H9 (cell line): ENCODE data around the gene ABCC11. TPM values are rescaled to one million over a fixed set of nuclear protein-coding genes. Genes with fewer than 3 reads are reported as not detected.

Experiments used
- DNase-seq: peaks from one replicate; pipeline ENCODE4 v3.0.0-alpha.2; 2017
- H2AFZ ChIP-seq: one replicate; pipeline ENCODE4 v1.6.1; 2013; ENCODE audit warnings: mild to moderate bottlenecking, low read length, control low read depth, moderate library complexity
- H2AK5ac ChIP-seq: 2 replicates; pipeline ENCODE4 v1.6.1; 2013; ENCODE audit warnings: low read length, control low read depth, mixed read lengths; ENCODE audit not compliant: insufficient read length
- H2BK120ac ChIP-seq: one replicate; pipeline ENCODE4 v1.6.1; 2013; ENCODE audit warnings: low read depth, mild to moderate bottlenecking, low read length, control low read depth, inconsistent platforms; ENCODE audit not compliant: poor library complexity, severe bottlenecking
- H2BK12ac ChIP-seq: 2 replicates; pipeline ENCODE4 v1.6.1; 2013; ENCODE audit warnings: low read length, control low read depth, mixed read lengths, low read depth; ENCODE audit not compliant: insufficient read length
- H2BK15ac ChIP-seq: 2 replicates; pipeline ENCODE4 v1.6.1; 2013; ENCODE audit warnings: low read depth, low read length, control low read depth
- H2BK20ac ChIP-seq: one replicate; pipeline ENCODE4 v1.6.1; 2013; ENCODE audit warnings: low read depth, mild to moderate bottlenecking, low read length, control low read depth, inconsistent platforms; ENCODE audit not compliant: poor library complexity, severe bottlenecking
- H2BK5ac ChIP-seq: 2 replicates; pipeline ENCODE4 v1.6.1; 2013; ENCODE audit warnings: low read length, control low read depth, mixed read lengths; ENCODE audit not compliant: insufficient read length
- H3K14ac ChIP-seq: 2 replicates; pipeline ENCODE4 v1.6.1; 2013; ENCODE audit warnings: low read length, control low read depth; ENCODE audit not compliant: insufficient read depth
- H3K18ac ChIP-seq: 2 replicates; pipeline ENCODE4 v1.6.1; 2013; ENCODE audit warnings: low read depth, mild to moderate bottlenecking, mixed read lengths, low read length, control low read depth; ENCODE audit not compliant: insufficient read length
- H3K23ac ChIP-seq: 2 replicates; pipeline ENCODE4 v1.6.1; 2013; ENCODE audit warnings: low read length, control low read depth, mixed read lengths, low read depth; ENCODE audit not compliant: insufficient read length
- H3K23me2 ChIP-seq: 2 replicates; pipeline ENCODE4 v1.6.1; 2013; ENCODE audit warnings: low read depth, mild to moderate bottlenecking, mixed read lengths, low read length, control low read depth; ENCODE audit not compliant: insufficient read length, poor library complexity, severe bottlenecking
- H3K27ac ChIP-seq: 2 replicates; pipeline ENCODE4 v1.5.1; 2013; ENCODE audit warnings: low read length, control low read depth, mixed read lengths, low read depth; ENCODE audit not compliant: insufficient read length
- H3K27me3 ChIP-seq: 2 replicates; pipeline ENCODE4 v1.6.1; 2013; ENCODE audit warnings: low read length, control low read depth, inconsistent platforms; ENCODE audit not compliant: insufficient read depth
- H3K4ac ChIP-seq: 2 replicates; pipeline ENCODE4 v1.6.1; 2013; ENCODE audit warnings: low read depth, mild to moderate bottlenecking, control low read depth, inconsistent platforms, low read length, moderate library complexity
- H3K4me1 ChIP-seq: 2 replicates; pipeline ENCODE4 v1.6.1; 2013; ENCODE audit warnings: low read length, control low read depth, inconsistent platforms; ENCODE audit not compliant: insufficient read depth
- H3K4me2 ChIP-seq: 2 replicates; pipeline ENCODE4 v1.6.1; 2013; ENCODE audit warnings: low read length, control low read depth, mixed read lengths; ENCODE audit not compliant: insufficient read length, insufficient read depth
- H3K56ac ChIP-seq: 2 replicates; pipeline ENCODE4 v1.6.1; 2013; ENCODE audit warnings: low read depth, mild to moderate bottlenecking, mixed read lengths, low read length, control low read depth; ENCODE audit not compliant: insufficient read length
- H3K79me1 ChIP-seq: 2 replicates; pipeline ENCODE4 v1.6.1; 2013; ENCODE audit warnings: low read depth, mild to moderate bottlenecking, moderate library complexity, low read length, control low read depth, inconsistent platforms; ENCODE audit not compliant: insufficient read depth, poor library complexity, severe bottlenecking
- H3K79me2 ChIP-seq: 2 replicates; pipeline ENCODE4 v1.6.1; 2013; ENCODE audit warnings: low read length, control low read depth, inconsistent platforms; ENCODE audit not compliant: insufficient read depth
- H3K9ac ChIP-seq: 2 replicates; pipeline ENCODE4 v1.6.1; 2013; ENCODE audit warnings: low read length, control low read depth, mixed read lengths; ENCODE audit not compliant: insufficient read length; ENCODE audit errors: extremely low read depth
- H3K9me3 ChIP-seq: one replicate; pipeline ENCODE4 v1.6.1; 2013; ENCODE audit warnings: low read depth, low read length, inconsistent platforms; ENCODE audit not compliant: control insufficient read depth
- H3T11ph ChIP-seq: one replicate; pipeline ENCODE4 v1.6.1; 2013; ENCODE audit warnings: mild to moderate bottlenecking, low read length, control low read depth, inconsistent platforms
- H4K20me1 ChIP-seq: one replicate; pipeline ENCODE4 v1.6.1; 2013; ENCODE audit not compliant: control insufficient read depth, insufficient read length, insufficient read depth
- H4K5ac ChIP-seq: 2 replicates; pipeline ENCODE4 v1.6.1; 2013; ENCODE audit warnings: low read depth, mild to moderate bottlenecking, mixed read lengths, low read length, control low read depth; ENCODE audit not compliant: insufficient read length
- H4K8ac ChIP-seq: replicated peaks from 2 replicates; pipeline ENCODE4 v1.6.1; 2013; ENCODE audit warnings: low read length, control low read depth, mixed read lengths, low read depth; ENCODE audit not compliant: insufficient read length
- H4K91ac ChIP-seq: 2 replicates; pipeline ENCODE4 v1.6.1; 2013; ENCODE audit warnings: low read depth, mild to moderate bottlenecking, moderate library complexity, mixed read lengths, low read length, control low read depth; ENCODE audit not compliant: insufficient read length
- H3K27ac Mint-ChIP-seq, 3 experiments: 2 replicates in 2 of 3; 3 replicates in 1 of 3; pipeline ENCODE4 v1.8.0; 2020 to 2021; ENCODE audit warnings: mixed read lengths in 3 of 3, mild to moderate bottlenecking in 1 of 3, moderate library complexity in 1 of 3
- H3K27me3 Mint-ChIP-seq: 2 replicates; pipeline ENCODE4 v1.8.0; 2021; ENCODE audit warnings: low read depth, mild to moderate bottlenecking, moderate library complexity, mixed read lengths
- H3K36me3 Mint-ChIP-seq, 3 experiments: 2 replicates in 2 of 3; 3 replicates in 1 of 3; pipeline ENCODE4 v1.8.0; 2020 to 2021; ENCODE audit warnings: low read depth in 3 of 3, mixed read lengths in 3 of 3; ENCODE audit not compliant: insufficient read depth in 1 of 3
- H3K4me1 Mint-ChIP-seq, 2 experiments: 2 replicates each; pipeline ENCODE4 v1.8.0; 2020; ENCODE audit warnings: mixed read lengths in 2 of 2
- H3K4me3 Mint-ChIP-seq, 2 experiments: 2 replicates in 1 of 2; 3 replicates in 1 of 2; pipeline ENCODE4 v1.8.0; 2020 to 2021; ENCODE audit warnings: mild to moderate bottlenecking in 2 of 2, mixed read lengths in 2 of 2, moderate library complexity in 1 of 2
- H3K9me3 Mint-ChIP-seq, 2 experiments: 2 replicates in 1 of 2; 3 replicates in 1 of 2; pipeline ENCODE4 v1.8.0; 2020; ENCODE audit warnings: mild to moderate bottlenecking in 2 of 2, mixed read lengths in 2 of 2, moderate library complexity in 1 of 2
- total RNA-seq: library from RNA; stranded (reverse); gene quantifications from 2 replicates; pipeline ENCODE4 v1.2.1, GENCODE V29; 2021
- TF ChIP-seq, protein P1 (sequence below): fragments of 200-600 bp; sonication (generic); conservative IDR thresholded peaks from 3 replicates; pipeline ENCODE4 v1.8.0; 2021; ENCODE audit warnings: antibody characterized with exemption, mild to moderate bottlenecking

The ABCC11 gene
- total RNA-seq, 1 experiment from 2014 or later = 0.33 TPM

DNA sequence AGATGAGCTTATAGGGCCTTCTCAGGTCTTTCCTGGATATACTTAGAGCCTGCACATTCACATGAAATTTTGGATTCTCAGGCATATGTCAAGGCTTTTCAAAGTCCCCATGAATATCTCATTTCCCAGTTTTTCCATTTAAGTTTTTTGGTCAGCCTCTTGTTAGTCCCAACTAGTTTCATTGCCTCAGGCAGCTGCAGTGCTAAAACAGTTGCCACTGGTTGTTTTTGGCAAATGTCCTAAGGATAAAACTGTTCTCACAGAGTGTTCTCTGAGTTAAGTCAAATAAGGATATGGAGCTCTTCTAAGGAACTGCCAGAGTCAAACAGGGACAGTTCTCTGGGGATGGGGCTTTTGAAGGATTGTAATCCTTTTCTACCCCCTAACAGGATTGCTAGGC, 39.9 kb upstream of the ABCC11 start:
- H3K23ac ChIP-seq = no peak overlapping the region
- H3K27ac Mint-ChIP-seq = no peak overlapping the region
- peaks cover 15 to 16% of the 10 kb centered on the region in 2 experiments for H3K9me3 Mint-ChIP-seq
- H3K9me3 ChIP-seq = peaks cover 9% of the 10 kb centered on the region
- no peaks in the 10 kb centered on the region for H3K79me1 ChIP-seq
- no peak overlapping the region for H2BK12ac ChIP-seq
- H3K27me3 Mint-ChIP-seq = no peaks in the 10 kb centered on the region
- H3K23me2 ChIP-seq = no peaks in the 10 kb centered on the region
- H3K4me3 Mint-ChIP-seq = no peak overlapping the region
- H3K56ac ChIP-seq = no peak overlapping the region
- no peak overlapping the region for H3K9ac ChIP-seq
- no peak overlapping the region for H4K91ac ChIP-seq
- no peak overlapping the region for H3K4me2 ChIP-seq
- H3K14ac ChIP-seq = no peak overlapping the region
- no peak overlapping the region for H2BK5ac ChIP-seq
- H4K5ac ChIP-seq = no peak overlapping the region
- H3K27me3 ChIP-seq = no peaks in the 10 kb centered on the region
- H2AFZ ChIP-seq = no peak overlapping the region
- no peak overlapping the region for H2BK120ac ChIP-seq
- H3K27ac ChIP-seq = no peak overlapping the region
- H3K4me1 Mint-ChIP-seq = peaks cover 20 to 25% of the 10 kb centered on the region in 2 experiments
- no peak overlapping the region for H2AK5ac ChIP-seq
- no peak overlapping the region for H3T11ph ChIP-seq
- H4K20me1 ChIP-seq = no peaks in the 10 kb centered on the region
- no peak overlapping the region for H2BK15ac ChIP-seq
- no peaks in the 10 kb centered on the region for H3K79me2 ChIP-seq
- no peak overlapping the region for H3K18ac ChIP-seq
- H4K8ac ChIP-seq = no peak overlapping the region
- no peak overlapping the region for H2BK20ac ChIP-seq
- peaks cover 35 to 41% (median 37%) of the 10 kb centered on the region in 3 experiments for H3K36me3 Mint-ChIP-seq
- H3K4me1 ChIP-seq = no peaks in the 10 kb centered on the region
- no peak overlapping the region for H3K4ac ChIP-seq
- TF ChIP-seq, protein P1, sequence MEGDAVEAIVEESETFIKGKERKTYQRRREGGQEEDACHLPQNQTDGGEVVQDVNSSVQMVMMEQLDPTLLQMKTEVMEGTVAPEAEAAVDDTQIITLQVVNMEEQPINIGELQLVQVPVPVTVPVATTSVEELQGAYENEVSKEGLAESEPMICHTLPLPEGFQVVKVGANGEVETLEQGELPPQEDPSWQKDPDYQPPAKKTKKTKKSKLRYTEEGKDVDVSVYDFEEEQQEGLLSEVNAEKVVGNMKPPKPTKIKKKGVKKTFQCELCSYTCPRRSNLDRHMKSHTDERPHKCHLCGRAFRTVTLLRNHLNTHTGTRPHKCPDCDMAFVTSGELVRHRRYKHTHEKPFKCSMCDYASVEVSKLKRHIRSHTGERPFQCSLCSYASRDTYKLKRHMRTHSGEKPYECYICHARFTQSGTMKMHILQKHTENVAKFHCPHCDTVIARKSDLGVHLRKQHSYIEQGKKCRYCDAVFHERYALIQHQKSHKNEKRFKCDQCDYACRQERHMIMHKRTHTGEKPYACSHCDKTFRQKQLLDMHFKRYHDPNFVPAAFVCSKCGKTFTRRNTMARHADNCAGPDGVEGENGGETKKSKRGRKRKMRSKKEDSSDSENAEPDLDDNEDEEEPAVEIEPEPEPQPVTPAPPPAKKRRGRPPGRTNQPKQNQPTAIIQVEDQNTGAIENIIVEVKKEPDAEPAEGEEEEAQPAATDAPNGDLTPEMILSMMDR = no peak
- DNase-seq = no peak
